Hypothalamus (tissue), 51 donors: ENCODE results near the gene GAPVD1.
"Not testable (repeated sequence)": the region's sequence is repeated elsewhere in the genome, so short reads cannot be mapped to it uniquely, and the experiment has no call there.

ENCODE experiments used
- DNase-seq, 51 donors: peaks; one replicate each; lab custom pipeline; 2025; lab: John Stamatoyannopoulos, UW

The GAPVD1 gene

DNA sequence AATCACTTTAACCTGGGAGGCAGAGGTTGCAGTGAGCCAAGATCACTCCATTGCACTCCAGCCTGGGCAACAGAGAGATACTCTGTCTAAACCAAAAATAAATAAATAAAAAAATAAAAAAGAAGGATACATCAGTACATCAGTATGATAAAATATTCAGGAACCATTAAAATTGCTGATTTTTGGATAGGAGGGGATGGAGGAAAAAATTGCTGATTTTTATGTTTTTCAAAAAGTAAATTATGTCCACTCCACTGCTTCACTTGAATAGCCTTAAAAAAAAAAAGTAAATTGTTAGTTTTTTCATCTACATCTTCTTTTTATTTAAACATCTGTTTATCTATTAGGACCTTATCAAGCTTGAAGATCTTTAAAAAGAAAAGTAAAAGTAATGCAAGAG, 7.4 kb upstream of the GAPVD1 start:
- no peak for DNase-seq

DNA sequence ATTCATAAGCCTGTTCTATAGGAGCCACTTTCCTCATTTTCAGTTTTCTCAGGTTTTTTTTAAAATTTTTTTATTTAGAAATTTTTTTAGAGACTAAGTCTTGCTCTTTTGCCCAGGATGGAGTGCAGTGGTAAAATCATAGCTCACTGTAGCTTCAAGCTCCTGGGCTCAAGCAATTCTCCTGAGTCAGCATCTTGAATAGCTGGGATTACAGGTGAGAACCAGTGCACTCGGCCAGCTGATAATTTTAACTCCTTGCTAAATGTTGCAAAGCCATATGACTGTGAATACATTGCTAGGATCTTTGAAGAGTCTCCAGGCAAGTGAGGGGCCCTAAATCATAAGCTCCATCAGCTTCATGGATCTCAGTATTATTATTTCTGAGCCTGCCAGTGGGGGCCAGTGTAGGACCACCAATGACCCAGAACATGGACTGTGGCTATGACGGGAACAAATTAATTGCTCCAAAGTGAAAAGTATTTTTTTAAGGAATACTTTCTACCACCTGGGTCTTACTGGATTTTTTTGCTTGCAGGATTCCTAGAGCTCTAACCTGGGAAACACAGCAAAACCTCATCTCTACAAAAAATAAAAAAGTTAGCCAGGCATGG, 5.7 kb upstream of the GAPVD1 start:
- DNase-seq: no peak

DNA sequence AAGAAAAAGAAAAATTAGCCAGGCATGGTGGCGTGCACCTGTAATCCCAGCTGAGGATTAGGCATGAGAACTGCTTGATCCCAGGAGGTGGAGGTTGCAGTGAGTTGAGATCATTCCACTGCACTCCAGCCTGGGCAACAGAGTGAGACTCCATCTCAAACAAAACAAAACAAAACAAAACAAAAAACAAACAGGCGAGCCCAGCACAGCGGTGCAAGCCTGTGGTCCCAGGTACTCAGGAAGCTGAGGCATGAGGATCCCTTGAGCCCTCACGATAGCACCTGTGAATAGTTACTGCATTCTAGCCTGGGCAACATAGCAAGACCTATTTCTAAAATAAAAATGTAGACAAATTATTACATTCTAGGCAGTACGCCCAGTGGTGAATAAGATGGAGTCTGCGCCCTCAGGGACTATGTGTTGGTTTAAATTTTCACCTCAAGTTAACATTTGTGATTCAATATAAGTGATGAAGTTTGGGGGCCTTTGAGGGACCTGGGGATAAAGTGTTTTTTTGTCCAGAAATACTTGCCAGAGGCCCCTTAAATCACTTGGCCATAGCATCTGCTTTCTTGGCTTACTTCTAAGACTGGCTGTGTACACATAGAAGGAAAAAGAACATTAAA, 3.4 kb upstream of the GAPVD1 start:
- no peak for DNase-seq

DNA sequence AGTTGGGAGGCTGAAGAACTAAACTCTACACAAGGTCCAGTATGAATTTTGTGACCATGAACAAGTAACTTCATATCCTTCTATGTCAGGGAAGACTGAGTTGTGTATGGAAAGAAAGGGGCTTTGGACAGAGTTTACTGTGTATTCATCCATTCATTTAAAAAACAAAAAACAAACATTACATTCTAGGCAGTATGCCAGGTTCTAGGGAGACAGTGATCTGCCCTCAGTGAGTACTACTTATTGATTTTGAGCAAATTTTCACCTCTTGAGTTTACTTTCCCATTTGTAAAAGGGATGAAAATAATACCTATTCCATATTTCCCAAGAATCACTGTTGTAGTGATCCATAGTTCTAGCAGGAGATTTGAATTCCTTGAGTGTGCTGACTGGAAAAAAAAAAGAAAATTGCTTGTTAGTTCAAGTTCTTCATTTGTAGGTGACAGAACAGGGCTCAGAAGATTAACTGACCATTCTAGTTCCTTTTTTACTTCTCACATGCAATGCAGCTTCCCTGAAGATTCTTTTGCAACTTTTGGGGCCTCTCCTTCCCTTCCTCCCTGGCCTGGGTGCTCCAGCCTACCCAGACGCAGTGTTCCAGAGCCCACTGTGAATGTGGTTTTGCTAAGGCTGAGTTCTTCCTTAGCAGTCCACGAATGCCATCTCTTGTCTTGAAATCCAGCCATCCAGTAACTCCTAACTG, 2.6 kb upstream of the GAPVD1 start:
- no peak for DNase-seq

DNA sequence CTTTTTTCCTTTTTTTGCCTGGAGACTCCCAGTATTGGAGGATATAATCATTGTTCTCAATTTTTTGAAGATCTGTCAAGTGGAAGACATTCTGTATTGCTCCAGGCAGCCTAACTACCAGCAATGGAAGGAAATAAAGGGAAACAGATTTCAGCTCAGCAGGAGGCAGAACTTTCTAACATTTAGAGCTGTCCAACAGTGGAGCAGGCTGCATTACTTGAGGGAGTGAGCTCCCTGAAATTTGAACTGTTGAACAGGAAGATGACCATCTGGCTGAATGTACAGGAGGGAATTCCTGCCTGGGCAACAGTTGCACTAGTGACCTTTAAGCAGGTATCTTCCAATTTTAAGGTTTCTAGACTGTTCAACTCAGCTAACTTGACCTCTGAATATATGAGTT, 1.1 kb upstream of the GAPVD1 start:
- DNase-seq: no peak

DNA sequence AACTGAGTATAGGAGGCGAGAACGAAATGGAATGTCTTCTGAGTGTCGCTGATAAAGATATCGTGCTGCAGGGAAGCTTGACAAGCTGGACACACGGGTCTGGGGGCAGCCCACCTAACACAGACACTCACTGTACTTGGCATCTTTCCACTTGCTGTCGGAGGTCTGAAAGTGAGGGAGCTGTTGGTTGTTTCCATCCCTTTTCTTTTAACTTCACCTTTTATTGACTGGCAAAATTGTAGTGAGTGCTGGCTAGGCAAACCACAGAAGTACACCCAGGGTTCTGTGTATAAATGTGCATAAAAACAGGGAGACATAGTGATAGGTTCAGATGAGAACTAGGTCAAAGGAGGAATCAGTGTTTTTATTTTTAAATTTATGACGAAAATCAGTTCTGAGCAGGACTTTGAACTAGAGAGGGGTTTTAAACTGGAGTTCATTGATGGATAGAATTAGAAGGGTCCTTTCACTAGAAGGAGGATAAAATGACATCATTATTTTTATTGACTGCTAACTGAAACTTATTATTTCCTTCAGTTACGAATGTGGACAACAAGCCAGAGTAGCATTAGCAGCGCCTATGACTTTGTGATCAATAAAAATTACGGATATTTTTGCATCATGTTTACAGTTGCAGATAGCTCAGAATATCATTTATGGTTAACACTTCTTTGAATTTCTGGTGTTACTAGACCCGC, 817 bp downstream of the GAPVD1 start:
- no peak for DNase-seq

DNA sequence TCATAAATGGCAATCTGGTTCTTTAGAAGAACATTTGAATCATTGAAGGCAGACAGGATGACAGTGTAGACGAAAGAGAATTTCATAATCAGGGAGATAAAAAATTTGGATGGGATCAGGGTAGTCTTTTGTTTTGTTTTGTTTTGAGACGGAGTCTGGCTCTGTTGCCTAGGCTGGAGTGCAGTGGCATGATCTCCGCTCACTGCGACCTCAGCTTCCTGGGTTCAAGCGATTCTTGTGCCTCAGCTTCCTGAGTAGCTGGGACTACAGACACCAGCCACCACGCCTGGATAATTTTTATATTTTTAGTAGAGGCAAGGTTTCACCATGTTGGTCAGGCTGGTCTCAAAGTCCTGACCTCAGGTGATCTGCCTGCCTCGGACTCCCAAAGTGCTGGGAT, 2.4 kb downstream of the GAPVD1 start:
- not testable (repeated sequence) for DNase-seq

DNA sequence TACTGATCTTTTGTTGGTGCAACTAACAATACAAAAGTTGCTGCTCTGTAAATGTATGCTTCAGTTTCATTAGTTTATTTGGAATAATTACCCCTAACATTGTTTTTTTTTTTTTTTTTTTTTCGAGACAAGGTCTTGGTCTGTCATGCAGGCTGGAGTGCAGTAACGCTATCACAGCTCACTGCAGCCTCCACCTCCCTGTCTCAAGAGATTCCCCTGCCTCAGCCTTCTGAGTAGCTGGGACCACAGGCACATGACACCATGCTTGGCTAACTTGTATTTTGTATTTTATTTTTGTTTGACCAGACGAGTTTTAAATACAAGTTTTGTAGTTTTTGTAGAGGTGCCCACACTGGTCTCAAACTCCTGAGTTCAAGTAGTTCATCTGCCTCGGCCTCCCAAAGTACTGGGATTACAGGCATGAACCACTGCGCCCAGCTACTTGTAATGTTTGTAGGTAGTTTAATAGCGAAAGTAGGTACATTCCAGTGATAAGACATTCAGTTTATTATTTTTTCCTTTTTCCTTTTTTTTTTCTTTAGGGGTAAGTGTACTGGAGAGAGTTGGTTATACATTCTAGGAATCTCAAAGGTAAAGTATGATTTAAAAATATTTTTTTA, 6.9 kb downstream of the GAPVD1 start:
- DNase-seq: no peak

DNA sequence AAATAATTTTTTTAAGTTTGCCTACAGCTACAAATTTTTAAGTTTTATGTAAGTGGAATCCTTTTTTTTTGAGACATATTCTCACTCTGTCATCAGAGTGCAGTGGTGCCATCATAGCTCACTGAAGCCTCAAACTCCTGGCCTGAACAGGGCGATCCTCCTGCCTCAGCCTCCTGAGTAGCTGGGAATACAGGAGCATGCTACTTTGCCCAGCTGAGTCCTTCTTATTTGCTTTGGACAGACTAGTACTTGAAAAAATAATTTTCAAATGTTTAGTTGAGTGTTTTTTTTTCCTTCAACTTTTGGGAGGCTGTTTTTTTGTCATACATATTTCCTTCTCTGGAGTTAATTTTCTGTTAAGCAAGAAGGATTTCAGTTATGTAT, 7.4 kb downstream of the GAPVD1 start:
- no peak for DNase-seq

DNA sequence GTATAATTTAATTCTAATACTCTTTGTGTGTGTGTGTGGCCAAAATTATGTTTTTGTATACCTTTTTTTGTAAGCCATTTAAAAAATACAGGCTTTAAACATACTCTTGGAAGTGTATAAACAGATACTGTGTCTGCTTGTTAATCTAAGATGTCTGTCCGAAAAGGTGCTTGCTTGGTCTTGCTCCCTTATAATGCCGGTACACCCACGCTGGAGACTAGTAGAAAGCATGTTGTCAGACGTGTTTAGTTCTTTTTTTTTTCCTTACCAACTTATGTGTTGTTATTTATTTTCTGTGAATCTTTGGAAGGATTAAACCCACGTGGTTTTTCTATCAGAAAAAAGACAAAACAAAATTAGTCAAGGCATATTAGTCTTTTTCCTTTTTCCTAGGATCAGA, 9.5 kb downstream of the GAPVD1 start:
- no peak for DNase-seq

DNA sequence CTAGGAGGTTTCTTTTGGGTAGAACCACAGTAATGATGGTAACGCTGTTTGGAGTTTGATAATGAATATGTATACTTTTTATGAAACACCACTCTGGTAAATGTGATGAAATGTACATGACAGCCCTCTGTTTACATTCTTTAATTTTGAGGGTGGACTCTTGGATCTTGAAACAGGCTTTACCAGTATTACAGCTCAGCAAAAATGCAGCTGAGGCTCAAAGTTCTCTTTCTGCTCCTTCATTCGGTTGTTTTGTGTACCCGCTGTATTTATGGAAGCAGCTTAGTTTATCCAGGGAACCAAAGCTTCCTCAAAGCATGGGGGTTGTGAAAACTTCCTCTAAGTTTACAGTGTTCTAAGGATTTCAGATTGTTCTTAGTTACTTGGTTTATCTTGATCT, 11.1 kb downstream of the GAPVD1 start:
- DNase-seq: no peak

DNA sequence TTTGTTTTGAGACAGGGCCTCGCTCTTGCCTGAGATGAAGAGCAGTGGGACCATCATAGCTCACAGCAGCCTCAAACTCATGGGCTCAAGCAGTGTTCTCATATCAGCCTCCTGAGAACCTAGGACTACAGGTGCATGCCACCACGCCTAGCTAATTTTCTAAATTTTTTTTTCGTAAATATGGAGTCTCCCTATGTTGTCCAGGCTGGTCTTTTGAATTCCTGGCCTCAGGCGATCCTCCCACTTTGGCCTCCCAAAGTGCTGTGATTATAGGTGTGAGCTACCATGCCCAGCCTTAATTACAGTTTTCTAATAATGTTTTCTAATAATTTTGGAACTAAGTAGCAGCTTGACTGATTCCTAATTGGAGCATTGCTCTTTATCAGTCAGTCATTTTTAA, 15.1 kb downstream of the GAPVD1 start:
- DNase-seq: no peak

DNA sequence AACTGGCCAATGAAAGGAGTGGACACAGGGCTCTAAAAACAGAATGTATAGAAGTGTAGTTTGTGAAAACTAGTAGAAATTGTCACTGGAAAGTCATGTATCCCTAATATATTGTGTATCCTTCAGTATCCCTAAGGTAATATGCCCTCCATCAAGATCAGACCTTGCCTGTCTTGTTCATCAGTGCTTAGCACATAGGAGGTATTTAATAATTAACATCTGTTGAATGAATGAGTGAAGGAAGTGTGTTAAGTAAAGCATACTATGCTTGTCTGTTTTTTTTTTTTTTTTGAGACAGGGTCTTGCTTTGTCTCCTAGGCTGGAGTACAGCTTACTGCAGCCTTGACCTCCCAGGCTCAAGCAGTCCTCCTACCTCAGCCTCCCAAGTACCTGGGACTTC, 15.8 kb downstream of the GAPVD1 start:
- no peak for DNase-seq

DNA sequence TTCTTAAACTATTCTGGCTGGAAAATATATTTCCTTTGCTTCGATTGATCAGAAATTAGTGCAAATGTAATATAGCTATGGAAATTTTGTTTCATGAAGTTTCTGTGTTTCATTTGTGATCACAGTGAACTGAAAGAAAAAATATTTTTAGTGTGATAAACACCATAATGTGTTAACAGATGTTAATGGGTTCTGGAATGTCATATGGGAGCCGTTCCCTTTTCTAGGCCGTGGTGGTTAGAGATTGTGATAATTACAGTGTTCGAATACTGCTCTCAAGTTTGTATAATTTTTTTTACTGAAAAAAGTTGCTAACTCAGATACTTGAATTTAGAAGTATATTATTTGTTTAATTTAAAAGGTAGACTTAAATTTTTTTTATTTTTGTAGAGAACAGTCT, 19.3 kb downstream of the GAPVD1 start:
- DNase-seq: no peak

DNA sequence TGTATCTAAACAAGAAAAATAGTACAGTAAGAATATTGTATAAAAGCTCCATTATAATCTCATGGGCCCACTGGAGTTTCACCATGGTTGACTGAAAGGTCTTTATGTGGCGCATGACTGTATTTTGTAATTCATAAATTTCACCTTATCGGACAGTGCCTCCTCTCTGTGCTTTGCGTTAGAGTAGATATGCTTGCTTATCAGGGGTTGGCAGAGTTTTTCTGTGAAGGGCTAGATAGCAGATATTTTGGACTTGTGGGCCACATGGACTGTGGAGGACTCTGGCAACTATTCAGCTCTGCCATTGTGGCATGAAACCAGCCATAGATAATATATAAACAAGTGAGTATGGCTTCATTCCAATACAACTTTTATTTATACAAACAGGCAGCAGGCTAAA, 23.2 kb downstream of the GAPVD1 start:
- DNase-seq: no peak

DNA sequence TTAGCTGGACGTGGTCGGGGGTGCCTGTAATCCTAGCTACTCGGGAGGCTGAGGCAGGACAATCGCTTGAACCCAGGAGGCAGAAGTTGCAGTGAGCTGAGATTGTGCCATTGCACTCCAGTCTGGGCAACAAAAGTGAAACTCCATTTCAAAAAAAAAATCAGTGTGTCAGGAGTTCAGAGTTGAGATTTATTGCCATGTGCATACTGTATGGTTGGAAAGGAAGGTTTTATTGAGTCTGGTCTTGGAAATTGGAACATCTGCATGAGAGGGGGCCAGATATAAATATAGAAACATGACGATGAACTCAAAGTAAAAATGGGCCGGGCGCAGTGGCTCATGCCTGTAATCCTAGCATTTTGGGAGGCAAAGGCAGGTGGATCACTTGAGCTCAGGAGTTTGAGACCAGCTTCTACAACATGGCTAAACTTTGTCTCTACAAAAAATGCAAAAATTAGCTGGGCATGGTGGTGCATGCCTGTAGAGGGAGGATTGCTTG, 25.4 kb downstream of the GAPVD1 start:
- DNase-seq: not testable (repeated sequence)

DNA sequence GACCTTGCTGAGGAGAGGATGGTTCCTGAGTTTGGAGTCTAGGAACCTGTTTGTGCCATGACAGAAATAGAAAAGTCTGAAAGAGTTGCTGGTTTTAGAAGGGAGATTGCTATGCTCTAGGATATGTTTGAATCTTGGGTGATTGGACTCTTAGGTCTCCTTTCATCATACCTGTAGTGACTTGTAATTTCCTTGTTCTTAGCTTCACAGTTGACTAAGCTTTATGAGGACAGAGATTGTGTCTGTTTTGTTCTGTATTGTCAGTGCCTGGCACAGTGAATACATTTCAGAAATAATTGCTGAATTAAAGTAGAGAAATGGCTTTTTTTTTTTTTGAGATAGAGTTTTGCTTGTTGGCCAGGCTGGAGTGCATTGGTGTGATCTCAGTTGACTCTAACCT, 31.5 kb downstream of the GAPVD1 start:
- DNase-seq: no peak

DNA sequence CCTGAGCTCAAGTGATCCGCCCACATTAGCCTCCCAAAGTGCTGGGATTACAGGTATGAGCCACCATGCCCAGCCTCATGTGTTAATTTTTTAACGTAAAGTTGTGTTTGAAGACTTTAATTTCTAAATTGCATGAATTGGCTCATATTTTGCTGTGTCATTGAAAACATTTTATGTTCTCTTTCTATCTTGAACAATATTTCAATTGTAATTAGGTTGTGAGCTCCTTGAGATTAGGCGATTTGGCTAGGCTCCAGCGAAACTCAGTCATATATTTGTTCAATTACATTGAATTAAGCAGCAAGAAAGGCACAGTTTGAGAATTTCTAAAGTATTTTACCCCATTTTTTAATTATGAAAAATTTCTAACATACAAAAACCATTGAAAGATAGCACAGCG, 34.0 kb downstream of the GAPVD1 start:
- DNase-seq: no peak

DNA sequence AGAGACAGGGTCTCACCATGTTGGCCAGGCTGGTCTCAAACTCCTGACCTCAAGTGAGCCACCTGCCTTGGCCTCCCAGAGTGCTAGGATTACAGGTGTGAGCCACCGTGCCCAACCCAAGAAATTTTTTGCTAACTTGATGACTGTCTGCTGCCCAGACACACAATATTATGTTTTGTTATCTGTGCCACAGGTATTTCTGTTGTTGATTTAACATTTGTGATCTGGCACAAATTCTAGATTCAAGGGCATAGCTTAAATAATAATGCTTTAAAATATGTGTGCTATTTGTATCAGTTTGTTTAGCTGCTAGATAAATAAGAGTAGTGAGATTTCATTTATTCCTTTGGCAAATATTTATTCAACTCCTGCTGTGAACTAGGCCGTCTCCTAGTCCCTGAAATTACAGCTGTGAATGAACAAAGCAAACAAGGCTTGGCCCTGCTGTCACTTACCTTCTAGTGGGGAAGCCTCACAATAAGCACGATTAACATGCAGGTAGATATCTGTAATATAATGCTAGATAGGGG, 35.3 kb downstream of the GAPVD1 start:
- no peak for DNase-seq

DNA sequence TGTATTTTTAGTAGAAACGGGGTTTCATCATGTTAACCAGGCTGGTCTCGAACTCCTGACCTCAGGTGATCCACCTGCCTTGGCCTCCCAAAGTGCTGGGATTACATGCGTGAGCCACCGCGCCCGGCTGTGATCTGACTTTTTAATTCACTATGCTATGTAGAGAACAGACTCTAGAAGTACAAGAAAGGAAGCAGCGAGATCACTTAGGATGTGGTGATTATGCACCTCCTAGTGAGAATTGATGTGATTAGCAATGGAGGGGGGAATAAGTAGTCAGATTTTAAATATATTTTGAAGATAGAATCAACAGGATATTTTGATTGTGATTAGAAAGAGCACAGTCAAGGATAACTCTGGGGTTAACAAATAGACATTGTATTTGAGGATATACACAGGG, 36.3 kb downstream of the GAPVD1 start:
- no peak for DNase-seq

DNA sequence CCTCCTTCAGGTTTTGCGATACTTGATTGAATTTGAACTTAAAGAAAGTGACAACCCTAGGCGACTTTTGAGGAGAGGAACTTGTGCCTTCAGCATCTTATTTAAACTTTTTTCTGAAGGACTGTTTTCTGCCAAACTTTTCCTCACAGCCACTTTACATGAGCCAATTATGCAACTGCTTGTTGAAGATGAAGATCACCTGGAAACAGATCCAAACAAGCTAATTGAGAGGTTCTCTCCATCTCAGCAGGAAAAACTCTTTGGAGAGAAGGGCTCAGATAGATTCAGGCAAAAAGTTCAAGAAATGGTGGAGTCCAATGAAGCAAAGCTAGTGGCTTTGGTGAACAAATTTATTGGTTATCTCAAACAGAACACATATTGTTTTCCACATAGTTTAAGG, 40.6 kb downstream of the GAPVD1 start:
- DNase-seq: no peak
